ENCODE results near the gene NDOR1. TPM values are rescaled to one million over a fixed set of nuclear protein-coding genes. Genes with fewer than 3 reads are reported as not detected.
"Not testable (repeated sequence)": the region's sequence is repeated elsewhere in the genome, so short reads cannot be mapped to it uniquely, and the experiment has no call there.

The NDOR1 gene
- total RNA-seq, 4 donors from 2014 or later: 8.1 to 18.6 (median 11.6) TPM

DNA sequence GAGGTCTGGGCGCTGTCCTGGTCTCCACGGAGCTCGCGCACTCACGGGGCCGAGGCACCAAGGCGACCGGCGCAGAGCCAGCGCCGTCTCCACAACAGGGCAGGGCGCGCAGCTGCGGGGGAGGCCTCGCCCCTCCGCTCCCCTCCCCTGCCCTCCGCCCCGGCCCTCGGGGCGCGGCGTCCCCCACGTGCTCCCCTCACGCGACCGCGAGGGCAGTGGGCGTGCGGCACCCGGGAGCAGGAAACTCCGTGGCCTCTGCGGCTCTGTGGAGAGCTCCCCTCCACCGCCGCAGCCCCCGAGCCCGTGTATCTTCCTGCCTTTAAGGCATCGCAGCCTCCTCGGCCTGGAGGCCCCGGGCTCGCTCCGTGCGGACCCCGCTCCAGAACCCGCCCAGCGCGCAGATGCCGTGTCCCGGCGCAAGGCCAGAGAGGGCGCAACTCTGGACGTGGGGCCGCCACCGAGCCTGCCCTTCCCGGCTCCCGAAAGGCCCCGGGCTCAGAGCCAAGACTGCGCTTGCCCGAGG is 34.9 kb downstream of the NDOR1 start:
- TF ChIP-seq, protein P1, sequence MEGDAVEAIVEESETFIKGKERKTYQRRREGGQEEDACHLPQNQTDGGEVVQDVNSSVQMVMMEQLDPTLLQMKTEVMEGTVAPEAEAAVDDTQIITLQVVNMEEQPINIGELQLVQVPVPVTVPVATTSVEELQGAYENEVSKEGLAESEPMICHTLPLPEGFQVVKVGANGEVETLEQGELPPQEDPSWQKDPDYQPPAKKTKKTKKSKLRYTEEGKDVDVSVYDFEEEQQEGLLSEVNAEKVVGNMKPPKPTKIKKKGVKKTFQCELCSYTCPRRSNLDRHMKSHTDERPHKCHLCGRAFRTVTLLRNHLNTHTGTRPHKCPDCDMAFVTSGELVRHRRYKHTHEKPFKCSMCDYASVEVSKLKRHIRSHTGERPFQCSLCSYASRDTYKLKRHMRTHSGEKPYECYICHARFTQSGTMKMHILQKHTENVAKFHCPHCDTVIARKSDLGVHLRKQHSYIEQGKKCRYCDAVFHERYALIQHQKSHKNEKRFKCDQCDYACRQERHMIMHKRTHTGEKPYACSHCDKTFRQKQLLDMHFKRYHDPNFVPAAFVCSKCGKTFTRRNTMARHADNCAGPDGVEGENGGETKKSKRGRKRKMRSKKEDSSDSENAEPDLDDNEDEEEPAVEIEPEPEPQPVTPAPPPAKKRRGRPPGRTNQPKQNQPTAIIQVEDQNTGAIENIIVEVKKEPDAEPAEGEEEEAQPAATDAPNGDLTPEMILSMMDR (IDR thresholded peaks at IDR 0.05): no peak
- no peak for TF ChIP-seq POLR2A (IDR thresholded peaks at IDR 0.05)
- H3K4me3 ChIP-seq (ENCODE audit: low read depth, poor library complexity, severe bottlenecking): peak overlapping the region; percentile 37
- WGBS, 2 donors: 0 to 1% methylated on average over 26 to 28 of the region's 58 CpGs
- intact Hi-C loops (cut with DNase I; ENCODE audit: low total_unique reads): no loop called here
- peak; percentile 68 to 96 for DNase-seq (ENCODE audit: low spot score in 2 of 2)

DNA sequence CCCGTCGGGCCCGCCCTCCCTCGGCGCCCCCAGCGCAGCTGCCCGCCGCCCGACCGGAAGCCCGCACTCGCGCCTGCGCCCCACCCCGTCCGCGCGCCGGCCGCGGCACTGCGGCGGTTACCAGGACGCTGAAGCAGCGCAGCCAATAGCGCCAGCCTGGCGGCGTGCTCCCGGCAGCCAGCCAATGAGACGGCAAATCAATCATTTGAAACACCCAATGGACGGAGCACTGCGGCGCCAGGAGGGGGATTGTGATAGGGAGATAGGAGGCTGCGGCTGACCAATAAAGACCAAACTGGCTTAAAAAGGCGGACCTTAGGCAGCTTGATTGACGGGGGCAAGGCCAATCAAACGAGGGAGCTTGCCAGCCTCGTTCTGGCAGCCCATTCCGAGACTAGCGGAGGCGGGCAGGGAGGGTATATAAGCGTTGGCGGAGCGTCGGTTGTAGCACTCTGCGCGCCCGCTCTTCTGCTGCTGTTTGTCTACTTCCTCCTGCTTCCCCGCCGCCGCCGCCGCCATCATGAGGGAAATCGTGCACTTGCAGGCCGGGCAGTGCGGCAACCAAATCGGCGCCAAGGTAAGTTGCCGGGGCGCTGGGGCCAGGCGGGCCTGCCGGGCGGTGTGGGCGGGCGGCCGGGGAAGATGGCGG is 35.5 kb downstream of the NDOR1 start, which contains the start of gene TUBB4B:
Gene TUBB4B, plus strand, starts transcription at position 447 of the 649 bp plus-strand sequence. Its CDS starts 74 bp downstream, at position 521.
- peak in 1 of 2 donors; percentile 99 for TF ChIP-seq POLR2A (IDR thresholded peaks at IDR 0.05)
- TF ChIP-seq, protein P1 (IDR thresholded peaks at IDR 0.05): no peak
- peak within 1 kb of the TSS; percentile 73 for H3K4me3 ChIP-seq (ENCODE audit: low read depth, poor library complexity, severe bottlenecking)
- peak; percentile 99 to 100 for DNase-seq (ENCODE audit: low spot score in 2 of 2)
- 0% methylated on average over 38 to 42 of the region's 67 CpGs for WGBS, 2 donors
- intact Hi-C loops (cut with DNase I; ENCODE audit: low total_unique reads): no loop called here

DNA sequence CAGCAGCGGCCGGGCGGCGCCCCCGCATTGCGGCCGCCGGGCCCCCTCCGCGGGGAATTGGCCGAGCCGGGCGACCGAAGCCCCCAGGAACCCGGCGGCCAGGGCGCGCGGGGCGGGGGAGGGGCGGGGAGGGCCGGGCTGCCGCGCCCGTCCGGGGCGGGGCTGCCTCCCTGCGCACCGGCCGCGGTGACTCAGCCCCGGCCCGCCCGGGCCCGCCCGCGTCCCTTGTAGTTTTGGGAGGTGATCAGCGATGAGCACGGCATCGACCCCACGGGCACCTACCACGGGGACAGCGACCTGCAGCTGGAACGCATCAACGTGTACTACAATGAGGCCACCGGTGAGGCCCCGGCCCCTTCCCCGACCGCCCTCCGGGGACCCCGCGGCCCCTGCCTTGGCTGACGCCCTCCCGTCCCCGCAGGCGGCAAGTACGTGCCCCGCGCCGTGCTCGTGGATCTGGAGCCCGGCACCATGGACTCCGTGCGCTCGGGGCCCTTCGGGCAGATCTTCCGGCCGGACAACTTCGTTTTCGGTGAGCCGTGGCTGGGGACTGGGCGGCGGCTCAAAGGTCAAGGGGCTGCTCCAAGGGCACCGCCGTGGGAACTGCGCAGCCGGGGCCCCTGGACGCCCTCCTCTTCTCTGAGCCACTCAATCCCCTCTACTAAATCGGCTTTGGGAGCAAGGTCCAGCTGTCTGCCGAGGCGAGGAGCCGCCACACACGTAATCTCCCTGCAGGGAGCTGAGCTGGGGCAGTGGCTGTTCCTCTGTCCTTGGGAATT is 36.2 kb downstream of the NDOR1 start:
- intact Hi-C loops (cut with DNase I; ENCODE audit: low total_unique reads): no loop called here
- TF ChIP-seq, protein P1 (IDR thresholded peaks at IDR 0.05): no peak
- no peak for TF ChIP-seq POLR2A (IDR thresholded peaks at IDR 0.05)
- peak; percentile 57 to 95 for DNase-seq (ENCODE audit: low spot score in 2 of 2)
- WGBS, 2 donors: 0 to 4% methylated on average over 12 to 58 of the region's 83 CpGs
- peak overlapping the region; percentile 73 for H3K4me3 ChIP-seq (ENCODE audit: low read depth, poor library complexity, severe bottlenecking)

DNA sequence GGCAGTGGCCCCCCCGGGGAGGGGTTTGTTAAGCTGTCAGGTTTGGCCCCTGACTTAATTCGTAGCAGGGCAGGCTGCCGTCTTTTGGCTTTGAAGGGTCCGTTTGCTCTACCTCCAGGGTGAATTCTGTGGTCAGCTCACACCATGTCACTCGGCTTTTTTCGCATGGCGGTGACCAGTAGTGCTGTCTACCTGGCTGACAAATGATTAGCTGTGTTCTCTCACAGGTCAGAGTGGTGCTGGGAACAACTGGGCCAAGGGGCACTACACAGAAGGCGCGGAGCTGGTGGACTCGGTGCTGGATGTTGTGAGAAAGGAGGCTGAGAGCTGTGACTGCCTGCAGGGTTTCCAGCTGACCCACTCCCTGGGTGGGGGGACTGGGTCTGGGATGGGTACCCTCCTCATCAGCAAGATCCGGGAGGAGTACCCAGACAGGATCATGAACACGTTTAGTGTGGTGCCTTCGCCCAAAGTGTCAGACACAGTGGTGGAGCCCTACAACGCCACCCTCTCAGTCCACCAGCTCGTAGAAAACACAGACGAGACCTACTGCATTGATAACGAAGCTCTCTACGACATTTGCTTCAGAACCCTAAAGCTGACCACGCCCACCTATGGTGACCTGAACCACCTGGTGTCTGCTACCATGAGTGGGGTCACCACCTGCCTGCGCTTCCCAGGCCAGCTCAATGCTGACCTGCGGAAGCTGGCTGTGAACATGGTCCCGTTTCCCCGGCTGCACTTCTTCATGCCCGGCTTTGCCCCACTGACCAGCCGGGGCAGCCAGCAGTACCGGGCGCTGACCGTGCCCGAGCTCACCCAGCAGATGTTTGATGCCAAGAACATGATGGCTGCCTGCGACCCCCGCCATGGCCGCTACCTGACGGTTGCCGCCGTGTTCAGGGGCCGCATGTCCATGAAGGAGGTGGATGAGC is 37.0 kb downstream of the NDOR1 start:
- TF ChIP-seq POLR2A (IDR thresholded peaks at IDR 0.05): no peak
- TF ChIP-seq, protein P1 (IDR thresholded peaks at IDR 0.05): no peak
- peak overlapping the region; percentile 73 for H3K4me3 ChIP-seq (ENCODE audit: low read depth, poor library complexity, severe bottlenecking)
- intact Hi-C loops (cut with DNase I; ENCODE audit: low total_unique reads): no loop called here
- DNase-seq (ENCODE audit: low spot score in 2 of 2): no peak
- 64 to 78% methylated on average over 32 to 36 of the region's 36 CpGs for WGBS, 2 donors

DNA sequence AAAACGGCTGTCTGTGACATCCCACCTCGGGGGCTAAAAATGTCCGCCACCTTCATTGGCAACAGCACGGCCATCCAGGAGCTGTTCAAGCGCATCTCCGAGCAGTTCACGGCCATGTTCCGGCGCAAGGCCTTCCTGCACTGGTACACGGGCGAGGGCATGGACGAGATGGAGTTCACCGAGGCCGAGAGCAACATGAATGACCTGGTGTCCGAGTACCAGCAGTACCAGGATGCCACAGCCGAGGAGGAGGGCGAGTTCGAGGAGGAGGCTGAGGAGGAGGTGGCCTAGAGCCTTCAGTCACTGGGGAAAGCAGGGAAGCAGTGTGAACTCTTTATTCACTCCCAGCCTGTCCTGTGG is 37.7 kb downstream of the NDOR1 start:
- DNase-seq (ENCODE audit: low spot score in 2 of 2); H3K4me3 ChIP-seq (ENCODE audit: low read depth, poor library complexity, severe bottlenecking); intact Hi-C loops (cut with DNase I; ENCODE audit: low total_unique reads): not testable (repeated sequence)
- WGBS, 2 donors: 75 to 84% methylated on average over 18 of the region's 18 CpGs
